RWPE2 (cell line): Measurements from ENCODE around the gene CASP7.

ENCODE experiments used
- ATAC-seq: fragments of 200-7000 bp; cut with Tn5 transposase; 3 replicates; pipeline ENCODE4 v1.9.1; 2021; ENCODE audit warnings: low read depth
- DNase-seq: peaks from one replicate; pipeline ENCODE4 v3.0.0-alpha.2; 2020; ENCODE audit warnings: low spot score
- H3K27ac ChIP-seq: fragments of 450-650 bp; 2 replicates; pipeline ENCODE4 v1.5.1; 2017; ENCODE audit warnings: mild to moderate bottlenecking; ENCODE audit not compliant: poor library complexity, severe bottlenecking
- H3K27me3 ChIP-seq: fragments of 250-450 bp; sonication (Bioruptor Pico); 2 replicates; pipeline ENCODE4 v1.5.1; 2021; ENCODE audit warnings: mild to moderate bottlenecking, moderate library complexity; ENCODE audit not compliant: insufficient read depth, poor library complexity, severe bottlenecking
- H3K36me3 ChIP-seq: fragments of 250-450 bp; sonication (Bioruptor Pico); 2 replicates; pipeline ENCODE4 v1.5.1; 2020; ENCODE audit warnings: low read depth, mild to moderate bottlenecking, moderate library complexity
- H3K4me1 ChIP-seq: fragments of 250-450 bp; sonication (Bioruptor Pico); 2 replicates; pipeline ENCODE4 v1.5.1; 2021; ENCODE audit warnings: mild to moderate bottlenecking, moderate library complexity; ENCODE audit not compliant: insufficient read depth, poor library complexity, severe bottlenecking
- H3K4me3 ChIP-seq: fragments of 250-450 bp; sonication (Bioruptor Pico); 2 replicates; pipeline ENCODE4 v1.5.1; 2021; ENCODE audit warnings: mild to moderate bottlenecking, moderate library complexity; ENCODE audit not compliant: severe bottlenecking
- H3K9me3 ChIP-seq: fragments of 250-450 bp; sonication (Bioruptor Pico); 2 replicates; pipeline ENCODE4 v1.5.1; 2021; ENCODE audit warnings: mild to moderate bottlenecking, moderate library complexity; ENCODE audit not compliant: severe bottlenecking
- TF ChIP-seq, protein P1 (sequence below): fragments of 450-650 bp; IDR thresholded peaks from one replicate; pipeline ENCODE4 v1.5.1; 2017; ENCODE audit warnings: mild to moderate bottlenecking, moderate library complexity; ENCODE audit not compliant: poor library complexity, severe bottlenecking

CASP7 gene

DNA sequence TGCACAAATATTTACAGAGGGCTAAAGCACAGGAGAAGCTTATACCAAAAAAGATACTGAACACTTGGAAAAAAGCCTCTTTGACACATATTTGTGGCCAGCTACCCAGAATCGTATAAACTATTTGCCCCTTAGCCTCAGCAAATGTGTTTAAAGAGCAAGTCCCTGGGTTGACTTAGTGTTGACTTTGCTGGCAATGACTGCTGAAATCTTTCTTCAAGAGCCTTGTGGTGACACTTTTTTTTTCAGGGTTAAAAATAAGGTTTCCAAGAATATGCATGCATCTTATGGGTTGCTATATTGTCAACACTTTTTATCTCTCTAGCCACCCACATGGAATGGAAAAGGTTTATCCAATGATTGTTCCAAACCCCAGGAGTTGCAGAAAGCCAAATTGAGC is 56.9 kb downstream of the CASP7 start:
- Histone ChIP-seq H3K36me3 (no peaks in the 10 kb centered on the region), H3K4me1 (no peaks in the 10 kb centered on the region), H3K27me3 (peaks cover 4% of the 10 kb centered on the region), H3K9me3 (no peaks in the 10 kb centered on the region), H3K4me3 (no peak overlapping the region), H3K27ac (no peak overlapping the region)
- ATAC-seq: no peak
- TF ChIP-seq, protein P1, sequence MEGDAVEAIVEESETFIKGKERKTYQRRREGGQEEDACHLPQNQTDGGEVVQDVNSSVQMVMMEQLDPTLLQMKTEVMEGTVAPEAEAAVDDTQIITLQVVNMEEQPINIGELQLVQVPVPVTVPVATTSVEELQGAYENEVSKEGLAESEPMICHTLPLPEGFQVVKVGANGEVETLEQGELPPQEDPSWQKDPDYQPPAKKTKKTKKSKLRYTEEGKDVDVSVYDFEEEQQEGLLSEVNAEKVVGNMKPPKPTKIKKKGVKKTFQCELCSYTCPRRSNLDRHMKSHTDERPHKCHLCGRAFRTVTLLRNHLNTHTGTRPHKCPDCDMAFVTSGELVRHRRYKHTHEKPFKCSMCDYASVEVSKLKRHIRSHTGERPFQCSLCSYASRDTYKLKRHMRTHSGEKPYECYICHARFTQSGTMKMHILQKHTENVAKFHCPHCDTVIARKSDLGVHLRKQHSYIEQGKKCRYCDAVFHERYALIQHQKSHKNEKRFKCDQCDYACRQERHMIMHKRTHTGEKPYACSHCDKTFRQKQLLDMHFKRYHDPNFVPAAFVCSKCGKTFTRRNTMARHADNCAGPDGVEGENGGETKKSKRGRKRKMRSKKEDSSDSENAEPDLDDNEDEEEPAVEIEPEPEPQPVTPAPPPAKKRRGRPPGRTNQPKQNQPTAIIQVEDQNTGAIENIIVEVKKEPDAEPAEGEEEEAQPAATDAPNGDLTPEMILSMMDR: no peak
- DNase-seq: no peak

DNA sequence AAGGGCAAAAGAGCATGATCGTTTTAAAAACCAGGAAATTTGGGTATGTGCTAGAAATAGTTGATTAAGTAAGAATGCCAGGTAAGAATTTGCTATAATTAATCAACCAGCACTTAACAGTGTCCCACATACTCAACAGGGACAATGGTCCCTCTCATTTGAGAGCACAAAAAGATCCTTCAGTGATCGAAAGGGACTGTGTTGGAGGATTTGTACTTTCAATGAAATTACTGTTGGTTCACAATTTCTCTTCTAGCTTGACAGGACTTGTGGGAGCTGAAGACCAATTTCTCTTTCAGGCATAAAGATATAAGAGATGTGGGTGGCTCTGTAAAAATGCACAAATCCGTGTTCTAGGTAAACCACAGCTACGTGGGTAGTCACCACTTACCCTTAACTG is 59.3 kb downstream of the CASP7 start:
- Histone ChIP-seq H3K27me3 (peaks cover 4% of the 10 kb centered on the region), H3K4me1 (no peaks in the 10 kb centered on the region), H3K27ac (no peak overlapping the region), H3K36me3 (no peaks in the 10 kb centered on the region), H3K9me3 (no peaks in the 10 kb centered on the region), H3K4me3 (no peak overlapping the region)
- ATAC-seq (no peak), DNase-seq (no peak)
- TF ChIP-seq, protein P1: no peak

DNA sequence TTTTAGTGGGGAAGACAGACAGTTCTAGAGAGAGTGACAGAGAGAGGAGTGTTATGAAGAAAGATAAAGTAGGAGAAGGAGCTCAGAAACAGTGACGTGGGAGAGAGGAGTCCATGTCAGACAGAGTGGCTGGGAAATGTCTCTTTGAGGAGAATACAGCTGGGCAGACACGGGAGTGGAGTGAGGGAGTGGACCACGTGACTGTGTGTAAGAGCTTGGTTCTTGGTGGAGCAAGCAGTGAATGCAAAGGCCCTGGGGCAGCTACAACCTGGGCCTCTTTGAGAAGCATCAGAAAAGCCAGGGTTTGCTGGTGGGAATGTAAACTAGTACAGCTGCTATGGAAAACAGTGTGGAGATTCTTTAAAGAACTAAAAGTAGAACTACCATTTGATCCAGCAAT is 59.9 kb downstream of the CASP7 start:
- Histone ChIP-seq H3K4me3 (no peak overlapping the region), H3K36me3 (no peaks in the 10 kb centered on the region), H3K9me3 (no peaks in the 10 kb centered on the region), H3K4me1 (no peaks in the 10 kb centered on the region), H3K27me3 (peaks cover 4% of the 10 kb centered on the region), H3K27ac (no peak overlapping the region)
- TF ChIP-seq, protein P1: no peak
- no peak for ATAC-seq
- DNase-seq: no peak

DNA sequence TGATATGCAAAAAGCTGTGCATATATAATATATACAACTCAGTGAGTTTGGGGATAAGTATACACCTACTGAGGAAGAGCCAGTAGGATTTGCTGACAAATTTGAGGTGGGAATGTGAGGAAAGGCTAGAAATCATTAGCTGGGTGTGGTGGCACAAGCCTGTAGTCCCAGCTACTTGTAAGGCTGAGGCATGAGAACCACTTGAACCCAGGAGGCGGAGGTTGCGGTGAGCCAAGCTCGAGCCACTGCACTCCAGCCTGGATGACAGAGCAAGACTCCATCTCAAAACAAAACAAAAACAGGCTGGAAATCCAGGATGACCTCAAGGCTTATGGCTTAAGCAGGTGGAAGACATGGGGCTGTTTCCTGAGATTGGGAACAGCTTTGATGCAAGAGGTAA is 61.1 kb downstream of the CASP7 start:
- Histone ChIP-seq H3K4me1 (no peaks in the 10 kb centered on the region), H3K27me3 (peaks cover 4% of the 10 kb centered on the region), H3K9me3 (no peaks in the 10 kb centered on the region), H3K4me3 (no peak overlapping the region), H3K27ac (no peak overlapping the region), H3K36me3 (no peaks in the 10 kb centered on the region)
- TF ChIP-seq, protein P1: no peak
- DNase-seq: no peak
- ATAC-seq: no peak

DNA sequence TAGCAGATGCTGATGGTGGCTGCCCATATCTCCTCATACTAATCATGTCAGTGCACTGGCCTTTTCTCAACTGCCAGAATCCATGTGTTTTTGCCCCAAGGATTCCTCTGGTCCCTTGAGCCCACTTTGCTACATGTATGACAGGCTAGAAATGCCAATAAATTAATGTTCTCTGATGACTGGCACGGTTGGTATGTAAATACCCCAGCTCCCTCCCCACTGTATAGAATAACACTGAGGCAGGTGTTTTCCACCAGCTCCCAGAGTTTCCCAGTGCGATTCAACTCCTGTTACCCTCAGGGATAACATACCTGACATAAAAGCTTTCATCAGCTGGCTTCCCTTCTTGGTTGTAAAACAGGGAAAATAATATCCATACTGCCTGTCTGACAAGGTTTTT is 62.8 kb downstream of the CASP7 start:
- Histone ChIP-seq H3K4me1 (no peaks in the 10 kb centered on the region), H3K36me3 (no peaks in the 10 kb centered on the region), H3K9me3 (no peaks in the 10 kb centered on the region), H3K27me3 (peaks cover 4% of the 10 kb centered on the region), H3K27ac (no peak overlapping the region), H3K4me3 (no peak overlapping the region)
- DNase-seq: no peak
- no peak for ATAC-seq
- TF ChIP-seq, protein P1: no peak
